ENCODE results near the gene CFAP46.

CFAP46 gene

GRCh38 chr10:132768346-132769248 lies 173.8 kb downstream of the CFAP46 start:
- no peak for TF ChIP-seq CTCF (IDR thresholded peaks at IDR 0.05; ENCODE audit: control insufficient read depth, extremely low read depth, insufficient read depth)
- no peak overlapping the region for H3K4me3 ChIP-seq (ENCODE audit: low read depth, low read length)
- no peak for DNase-seq (ENCODE audit: low read depth)

- no peak overlapping the region for H3K4me3 ChIP-seq (ENCODE audit: low read depth, low read length)
- DNase-seq (ENCODE audit: low read depth), result no peak
- no peak for TF ChIP-seq CTCF (IDR thresholded peaks at IDR 0.05; ENCODE audit: control insufficient read depth, extremely low read depth, insufficient read depth)
Measured at GRCh38 chr10:132766291-132766690, 176.1 kb downstream of the CFAP46 start.

- no peak overlapping the region for H3K4me3 ChIP-seq (ENCODE audit: low read depth, low read length)
Measured at GRCh38 chr10:132765435-132765834, 176.9 kb downstream of the CFAP46 start.

GRCh38 chr10:132764108-132764507 lies 178.3 kb downstream of the CFAP46 start:
- DNase-seq (ENCODE audit: low read depth), result no peak
- TF ChIP-seq CTCF (IDR thresholded peaks at IDR 0.05; ENCODE audit: control insufficient read depth, extremely low read depth, insufficient read depth), result no peak
- H3K4me3 ChIP-seq (ENCODE audit: low read depth, low read length), result no peak overlapping the region

More at GRCh38 chr10:132765435-132765834, 176.9 kb downstream of the CFAP46 start:
- no peak for TF ChIP-seq CTCF (IDR thresholded peaks at IDR 0.05; ENCODE audit: control insufficient read depth, extremely low read depth, insufficient read depth)
- DNase-seq (ENCODE audit: low read depth), result no peak

GRCh38 chr10:132763545-132763944 lies 178.8 kb downstream of the CFAP46 start:
- no peak for TF ChIP-seq CTCF (IDR thresholded peaks at IDR 0.05; ENCODE audit: control insufficient read depth, extremely low read depth, insufficient read depth)
- no peak for DNase-seq (ENCODE audit: low read depth)
- no peak overlapping the region for H3K4me3 ChIP-seq (ENCODE audit: low read depth, low read length)

GRCh38 chr10:132762267-132762666 lies 180.1 kb downstream of the CFAP46 start:
- DNase-seq (ENCODE audit: low read depth), result no peak
- H3K4me3 ChIP-seq (ENCODE audit: low read depth, low read length), result no peak overlapping the region
- TF ChIP-seq CTCF (IDR thresholded peaks at IDR 0.05; ENCODE audit: control insufficient read depth, extremely low read depth, insufficient read depth), result no peak

Measured in LNCaP clone FGC (cell line).